IPS DF 4.7 (cell line): ENCODE measurements around the gene PHLPP2.

ENCODE experiments used
- DNase-seq: peaks from one replicate; pipeline ENCODE4 v3.0.0-alpha.2; 2013; ENCODE audit warnings: low spot score; ENCODE audit errors: extremely low read depth

Gene PHLPP2

GRCh38 chr16:71669926-71670536 is 54.5 kb downstream of the PHLPP2 start:
- no peak for DNase-seq

GRCh38 chr16:71666928-71667707 is 57.4 kb downstream of the PHLPP2 start:
- no peak for DNase-seq

GRCh38 chr16:71666264-71666663 is 58.2 kb downstream of the PHLPP2 start:
- no peak for DNase-seq

- DNase-seq, result no peak
Observed at GRCh38 chr16:71659471-71659870, 65.0 kb downstream of the PHLPP2 start.

GRCh38 chr16:71658771-71659170 is 65.7 kb downstream of the PHLPP2 start:
- no peak for DNase-seq

- no peak for DNase-seq
Observed at GRCh38 chr16:71649704-71650103, 74.8 kb downstream of the PHLPP2 start.

GRCh38 chr16:71648921-71649320 is 75.6 kb downstream of the PHLPP2 start:
- no peak for DNase-seq

- no peak for DNase-seq
Observed at GRCh38 chr16:71648162-71648561, 76.3 kb downstream of the PHLPP2 start.

GRCh38 chr16:71647391-71647790 is 77.1 kb downstream of the PHLPP2 start:
- no peak for DNase-seq

GRCh38 chr16:71645450-71645849 is 79.1 kb downstream of the PHLPP2 start:
- DNase-seq, result no peak

GRCh38 chr16:71637398-71637797 is 87.1 kb downstream of the PHLPP2 start:
- DNase-seq, result no peak

GRCh38 chr16:71635632-71636031 is 88.9 kb downstream of the PHLPP2 start:
- DNase-seq, result no peak

GRCh38 chr16:71631776-71632175 is 92.7 kb downstream of the PHLPP2 start:
- DNase-seq, result no peak

GRCh38 chr16:71630808-71631207 is 93.7 kb downstream of the PHLPP2 start:
- no peak for DNase-seq

- DNase-seq, result no peak
Observed at GRCh38 chr16:71629278-71630016, 95.1 kb downstream of the PHLPP2 start.

GRCh38 chr16:71628810-71629209 is 95.7 kb downstream of the PHLPP2 start:
- no peak for DNase-seq

- DNase-seq, result no peak
Observed at GRCh38 chr16:71627731-71628181, 96.7 kb downstream of the PHLPP2 start.

- DNase-seq, result no peak
Observed at GRCh38 chr16:71626858-71627213, 97.7 kb downstream of the PHLPP2 start.

- no peak for DNase-seq
Observed at GRCh38 chr16:71626018-71626857, 98.3 kb downstream of the PHLPP2 start, which contains the start of gene MARVELD3. MARVELD3 (plus strand) TSS chr16:71626184; CDS start chr16:71626230, 46 bp downstream.

GRCh38 chr16:71625113-71625850 is 99.2 kb downstream of the PHLPP2 start:
- no peak for DNase-seq

- no peak for DNase-seq
Observed at GRCh38 chr16:71623597-71623996, 100.9 kb downstream of the PHLPP2 start.
